ENCODE measurements around the gene RBBP7.

RBBP7 gene

DNA sequence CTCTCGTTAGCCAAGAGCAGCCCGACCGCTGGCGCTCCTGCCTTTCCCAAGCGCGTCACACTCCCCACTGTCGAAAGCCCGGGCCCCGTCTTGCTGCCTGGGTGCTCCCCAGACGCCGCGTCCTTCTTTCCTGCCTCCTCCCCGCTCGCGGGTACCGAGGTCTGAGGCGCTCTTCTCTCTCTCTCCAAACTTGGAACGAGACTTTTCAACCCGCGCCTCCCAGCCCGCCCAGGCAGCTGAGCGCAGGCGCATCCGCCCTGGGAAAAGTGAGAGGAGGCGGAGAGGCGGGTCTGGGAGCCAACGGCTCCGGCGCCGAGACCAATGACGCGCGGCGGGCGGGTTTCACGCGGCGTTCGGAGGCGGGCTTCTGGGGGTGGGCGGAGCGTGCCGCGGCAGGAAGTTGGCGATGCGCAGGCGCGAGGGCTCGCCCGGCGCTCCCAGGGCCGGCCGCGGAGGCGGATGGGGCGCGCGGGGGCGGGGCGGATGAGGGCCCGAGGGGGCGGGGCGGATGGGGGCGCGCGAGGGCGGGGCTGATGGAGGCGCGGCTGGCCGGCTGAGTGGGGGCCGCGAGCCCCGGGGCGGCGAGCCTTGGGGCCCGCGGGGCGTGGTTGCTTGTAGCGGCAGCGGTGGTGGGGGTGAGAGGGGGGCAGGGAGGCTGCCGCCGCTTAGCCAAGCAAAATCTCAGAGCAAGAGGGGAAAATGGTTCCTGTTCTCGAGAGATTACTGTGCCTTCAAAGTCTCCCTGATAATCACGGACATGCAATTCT lies at the start of gene RBBP7:
Gene RBBP7, minus strand, starts transcription at position 268 of the 767 bp plus-strand sequence. CDS start 309 bp downstream, outside the sequence.
- peak; percentile 92 for DNase-seq

DNA sequence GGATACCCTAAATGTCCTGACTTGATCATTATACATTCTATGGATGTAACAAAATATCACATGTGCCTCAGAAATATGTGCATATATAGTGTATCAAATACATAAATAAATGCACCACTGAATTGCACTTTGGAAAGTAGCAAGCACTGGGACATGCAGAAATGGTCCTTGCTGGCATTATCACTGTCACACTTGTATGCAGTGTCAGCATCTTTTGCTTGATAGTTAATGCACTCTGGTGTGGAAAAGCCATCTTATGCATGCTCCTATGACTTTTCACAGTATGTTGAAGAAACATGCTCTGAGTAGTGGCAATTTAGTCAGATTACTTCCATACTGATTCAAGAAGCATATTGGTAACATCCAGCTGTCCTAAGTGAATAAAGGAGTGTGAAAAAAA lies 48.8 kb upstream of the RBBP7 start:
- no peak for DNase-seq

DNA sequence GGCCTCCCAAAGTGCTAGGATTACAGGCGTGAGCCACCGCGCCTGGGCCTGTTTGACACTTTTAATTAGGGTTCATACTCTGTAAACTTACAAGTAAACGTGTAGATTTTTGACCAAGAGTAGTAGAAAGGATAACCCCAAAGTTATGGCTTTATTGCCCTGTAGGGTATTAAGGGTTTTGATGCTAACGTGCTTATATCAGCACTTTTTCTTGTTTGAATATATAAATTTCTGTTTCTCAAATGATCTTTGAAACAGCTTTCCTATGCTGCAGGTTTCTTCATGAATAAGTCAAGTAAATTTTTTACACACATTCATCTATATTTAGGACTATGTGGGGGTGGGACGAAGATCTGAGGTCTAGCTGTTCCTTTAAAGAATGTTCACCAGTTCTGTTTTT lies 47.0 kb upstream of the RBBP7 start:
- no peak for DNase-seq

DNA sequence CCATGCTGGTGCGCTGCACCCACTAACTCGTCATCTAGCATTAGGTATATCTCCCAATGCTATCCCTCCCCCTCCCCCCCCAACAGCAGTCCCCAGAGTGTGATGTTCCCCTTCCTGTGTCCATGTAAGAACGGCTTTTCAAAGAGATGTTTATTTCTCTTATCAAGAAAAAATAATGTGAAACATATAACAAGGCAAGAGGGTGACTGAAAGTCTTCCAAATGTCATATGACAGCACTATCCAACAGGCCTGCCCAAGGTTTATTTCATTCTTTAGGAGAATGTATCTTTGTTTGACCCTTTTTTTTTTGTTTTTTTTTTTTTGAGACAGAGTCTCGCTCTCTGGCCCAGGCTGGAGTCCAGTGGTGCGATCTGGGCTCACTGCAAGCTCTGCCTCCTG lies 46.4 kb upstream of the RBBP7 start:
- no peak for DNase-seq

DNA sequence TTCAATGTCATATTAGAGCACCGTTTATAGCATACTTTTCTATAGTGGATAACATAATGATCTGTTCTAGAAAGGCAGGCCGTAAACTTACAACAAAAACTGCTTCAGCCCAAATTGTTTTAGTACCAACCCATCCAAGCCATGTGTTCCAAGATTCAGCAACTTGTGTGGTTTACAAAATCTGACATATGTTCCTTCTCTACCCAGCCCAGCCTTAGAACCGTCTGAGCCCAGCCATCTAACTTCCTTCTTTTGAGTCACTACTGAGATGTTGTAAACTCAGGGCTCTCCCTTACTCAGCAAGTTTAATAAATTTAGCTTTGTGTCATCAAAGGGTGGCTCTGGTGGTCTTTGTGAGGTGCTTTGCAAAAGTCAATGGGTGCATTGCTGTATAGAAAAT lies 43.9 kb upstream of the RBBP7 start:
- no peak for DNase-seq

DNA sequence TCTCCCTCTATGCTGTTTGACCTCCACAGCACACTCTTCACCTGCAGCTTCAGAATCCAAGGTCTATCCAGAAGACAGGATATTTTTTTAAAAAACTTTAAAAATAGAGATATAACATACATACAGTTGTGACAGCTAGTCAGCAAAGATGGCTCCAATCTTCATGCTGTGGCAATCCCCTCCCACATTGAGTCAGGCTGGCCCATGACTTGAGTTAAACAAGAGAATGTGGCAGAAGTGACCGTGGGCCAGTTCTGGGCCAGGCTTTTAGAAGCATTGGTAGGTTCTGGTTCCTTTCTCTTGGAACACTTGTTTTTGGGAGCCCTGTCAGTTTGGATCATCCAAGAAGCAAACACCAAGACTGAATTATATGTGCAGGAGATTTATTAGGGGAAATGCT lies 40.2 kb upstream of the RBBP7 start:
- no peak for DNase-seq

DNA sequence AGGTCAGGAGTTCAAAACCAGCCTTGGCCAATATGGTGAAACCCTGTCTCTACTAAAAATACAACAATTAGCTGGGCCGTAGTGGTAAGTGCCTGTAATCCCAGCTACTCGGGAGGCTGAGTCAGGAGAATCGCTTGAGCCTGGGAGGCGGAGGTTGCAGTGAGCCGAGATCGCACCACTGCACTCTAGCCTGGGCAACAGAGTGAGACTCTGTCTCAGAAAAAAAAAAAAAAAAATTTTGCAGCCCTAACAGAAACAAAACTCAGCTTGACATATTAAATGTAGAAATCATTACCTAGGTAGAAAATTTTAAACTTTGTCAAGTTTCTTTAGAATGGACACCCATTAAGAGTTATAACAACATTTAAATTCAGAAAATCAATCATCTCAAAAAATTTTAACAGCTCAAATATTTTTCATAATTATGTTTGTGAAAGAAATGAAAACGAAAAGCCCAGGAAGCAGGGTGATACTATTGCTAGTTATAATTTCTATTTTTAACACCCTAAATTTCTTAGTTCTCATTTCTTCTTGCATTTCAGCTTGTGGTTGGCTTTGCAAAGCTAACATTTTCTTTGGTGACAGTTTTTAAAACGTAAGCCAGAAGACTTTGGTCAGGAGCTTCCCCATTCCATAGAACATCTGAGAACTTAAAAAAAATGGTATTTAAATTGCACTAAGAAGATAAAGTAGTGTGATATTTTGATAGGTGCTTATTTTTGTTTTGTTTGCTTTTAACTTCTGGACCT lies 33.3 kb upstream of the RBBP7 start:
- no peak for DNase-seq

DNA sequence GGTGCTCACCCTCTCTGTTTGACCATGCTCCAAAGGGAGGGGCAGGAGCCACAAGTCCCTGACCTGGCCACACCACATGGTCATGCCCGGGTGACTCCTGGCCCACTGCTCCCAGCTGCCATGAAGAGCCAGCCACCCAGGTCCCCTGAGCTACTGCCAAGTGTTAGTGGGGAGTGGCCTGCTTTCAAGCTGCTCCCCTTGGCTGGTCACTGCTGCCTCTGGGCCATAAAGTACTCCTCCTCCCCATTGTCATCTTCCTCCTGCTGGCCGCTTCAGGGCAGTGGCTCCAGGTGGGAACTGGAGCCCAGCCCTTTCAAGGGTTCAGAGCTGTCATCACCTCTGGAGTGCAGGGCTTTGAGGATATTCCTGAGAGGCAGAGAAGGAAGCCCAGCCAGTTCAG lies 27.3 kb upstream of the RBBP7 start:
- no peak for DNase-seq

DNA sequence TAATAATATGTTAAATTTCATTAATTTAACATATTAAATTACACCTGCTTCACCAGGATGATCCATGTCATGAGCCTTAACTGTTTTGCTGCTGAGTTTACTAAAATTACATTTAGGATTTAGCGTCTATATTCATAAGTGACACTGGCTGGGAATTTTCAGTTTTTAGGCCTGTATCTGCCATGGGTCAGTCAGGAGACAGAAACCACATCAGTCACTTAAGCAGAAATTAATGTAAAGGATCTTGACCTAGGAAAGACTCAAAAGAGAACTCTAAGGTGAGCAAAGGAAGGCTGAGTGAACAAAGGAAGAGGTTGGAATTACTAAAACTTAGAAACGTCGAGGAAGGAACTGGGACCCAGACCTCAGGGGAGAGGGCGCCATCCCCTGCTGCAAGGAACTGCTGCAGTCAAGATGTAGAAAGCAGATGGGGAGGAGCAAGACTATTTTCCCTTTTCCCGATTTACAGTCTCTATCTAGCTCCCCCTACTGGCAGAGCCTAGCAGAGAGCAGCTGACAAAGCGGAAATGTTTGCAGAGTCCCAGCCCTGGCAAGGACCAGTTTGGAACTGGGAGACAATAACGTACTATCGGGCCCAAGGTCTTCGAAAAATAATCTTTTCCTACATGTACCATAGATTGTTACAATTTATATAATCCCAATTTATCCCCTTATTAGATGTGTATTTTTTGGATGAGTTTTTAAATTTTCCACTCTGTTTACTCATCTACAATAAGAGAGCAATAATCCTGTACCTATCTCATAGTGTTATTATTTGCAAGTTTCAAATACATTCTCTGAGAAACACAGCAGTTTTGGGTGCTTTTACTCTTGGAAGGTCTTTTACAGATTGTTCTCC lies 22.6 kb upstream of the RBBP7 start:
- peak; percentile 69 for DNase-seq

DNA sequence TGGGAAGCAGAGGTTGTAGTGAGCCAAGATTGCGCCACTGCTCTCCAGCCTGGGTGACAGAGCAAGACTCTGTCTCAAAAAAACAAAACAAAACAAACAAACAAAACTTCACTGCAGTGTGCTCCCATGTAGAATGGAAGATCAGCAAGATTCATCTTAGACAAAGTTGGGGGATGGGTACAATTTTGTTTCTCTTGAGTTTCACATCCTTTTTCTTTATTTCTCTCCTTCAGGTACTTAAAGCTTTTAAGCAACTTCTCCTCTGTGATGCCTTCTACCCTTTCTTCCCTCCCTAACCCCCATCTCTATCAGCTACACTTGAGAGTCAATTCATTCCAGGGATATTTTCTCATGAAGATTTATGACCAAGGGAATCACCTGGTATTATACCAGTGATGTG lies 15.5 kb upstream of the RBBP7 start:
- DNase-seq = no peak

DNA sequence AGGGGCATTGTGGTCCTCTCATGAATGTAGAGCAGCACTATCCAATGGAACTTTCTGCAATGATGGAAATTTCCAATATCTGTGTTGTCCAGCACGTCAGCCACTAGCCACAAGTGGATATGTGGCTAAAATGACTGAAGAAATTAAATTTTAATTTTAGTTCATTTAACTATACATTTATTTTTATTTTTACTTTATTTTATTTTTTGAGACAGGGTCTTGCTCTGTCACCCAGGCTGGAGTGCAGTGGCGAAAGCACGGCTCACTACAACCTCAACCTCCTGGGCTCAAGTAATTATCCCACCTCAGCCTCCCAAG lies 13.3 kb upstream of the RBBP7 start:
- no peak for DNase-seq

DNA sequence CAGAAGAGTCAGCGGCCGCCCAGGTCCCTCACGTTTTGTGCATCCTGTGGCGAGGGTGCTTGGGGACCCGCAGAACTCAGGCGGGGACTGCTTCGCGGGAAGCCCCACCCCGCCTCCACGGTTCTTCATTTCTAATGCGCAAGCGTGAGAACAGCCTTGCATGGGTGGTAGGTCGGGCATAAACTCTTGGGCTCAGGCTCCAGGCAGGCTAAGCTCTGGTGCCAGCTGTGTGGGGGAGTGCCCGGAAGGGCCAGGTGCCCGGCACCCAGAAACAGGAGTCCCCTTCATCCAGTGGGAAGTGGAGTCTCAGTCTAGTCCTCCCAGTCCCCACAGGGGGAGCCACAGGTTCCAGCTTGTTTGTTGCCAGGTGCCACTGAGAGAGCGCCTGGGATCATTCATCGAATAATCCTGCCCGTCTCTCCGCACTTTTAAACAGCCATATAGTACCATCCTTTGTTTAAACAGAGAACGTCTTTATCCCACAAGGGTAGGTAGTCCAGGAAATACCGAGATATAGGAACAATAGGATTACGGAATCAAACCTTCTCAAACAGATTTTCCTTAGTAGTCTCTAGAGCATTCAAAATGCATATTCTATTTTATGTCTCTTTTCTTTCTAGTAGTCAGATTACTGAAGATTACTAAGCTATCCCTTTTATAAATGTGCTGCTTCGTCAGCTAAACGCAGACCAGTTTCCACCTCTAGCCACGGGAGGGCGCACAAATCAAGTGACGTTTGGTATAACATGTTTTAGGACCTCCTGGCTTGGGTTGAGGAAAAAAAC lies 12.7 kb upstream of the RBBP7 start:
- peak; percentile 71 for DNase-seq

DNA sequence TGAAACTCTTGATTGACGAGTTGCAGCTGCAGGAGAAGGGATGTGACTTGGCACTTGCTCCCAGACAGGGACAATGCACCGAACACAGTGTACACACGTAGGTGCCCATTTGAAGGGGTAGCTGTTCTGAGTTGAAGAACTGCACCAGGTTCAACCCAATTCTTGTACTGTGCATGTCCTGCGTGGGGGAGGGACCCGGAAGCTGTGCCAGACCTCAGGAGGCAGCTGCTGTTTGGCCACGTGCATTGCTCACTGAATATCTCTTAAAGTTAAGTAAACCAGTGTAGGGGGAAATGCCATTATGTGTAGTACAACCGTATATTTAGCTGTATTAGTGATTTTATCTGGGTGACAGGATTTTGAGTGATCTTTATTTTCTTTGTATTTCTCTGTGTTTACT lies 12.0 kb upstream of the RBBP7 start:
- DNase-seq = peak; percentile 7

DNA sequence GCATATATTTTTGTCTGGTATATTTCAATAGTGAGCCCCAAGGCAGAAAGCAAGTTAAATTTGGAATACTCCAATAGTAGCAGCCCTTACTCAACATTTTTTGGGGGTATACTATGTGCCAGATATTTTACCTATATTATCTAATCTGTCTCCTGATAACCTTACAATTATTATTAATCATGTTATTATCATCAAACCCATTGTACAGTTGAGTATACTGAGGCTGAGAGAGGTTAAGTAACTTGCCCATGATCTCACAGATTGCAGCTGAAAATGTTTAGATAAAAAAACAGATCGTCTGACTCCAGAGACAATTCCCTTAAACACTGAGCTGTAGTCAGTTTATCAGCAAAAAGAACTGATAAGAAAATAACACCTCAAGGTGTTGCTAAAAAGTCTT lies 6.5 kb upstream of the RBBP7 start:
- no peak for DNase-seq

DNA sequence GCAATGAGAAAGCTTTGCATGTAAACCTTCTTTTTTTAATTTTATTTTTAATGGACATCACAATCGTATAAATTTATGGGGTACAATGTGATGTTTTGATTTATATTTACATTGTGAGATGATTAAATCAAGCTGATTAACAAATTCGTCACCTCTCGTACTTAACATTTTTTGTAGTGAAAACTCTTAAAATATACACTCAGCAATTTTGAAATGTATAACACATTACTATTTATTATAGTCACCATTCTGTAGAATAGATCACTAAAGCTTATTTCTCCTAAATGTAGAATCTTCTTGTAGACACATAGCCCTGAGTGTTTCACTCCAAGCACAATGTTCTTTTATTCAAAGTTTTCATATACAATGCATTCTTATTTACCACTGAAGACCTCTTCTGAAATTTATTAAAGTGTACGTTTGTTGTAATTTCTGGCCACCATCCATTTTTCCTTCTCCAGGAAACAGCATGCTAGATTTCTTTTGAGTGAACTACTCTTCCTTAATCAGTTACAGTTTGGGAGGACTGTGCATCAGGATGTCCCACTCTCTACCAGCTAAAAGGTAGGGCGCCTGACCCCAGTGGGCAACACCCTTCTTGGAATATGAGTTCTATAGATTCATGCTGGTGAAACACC lies 4.4 kb upstream of the RBBP7 start:
- no peak for DNase-seq

DNA sequence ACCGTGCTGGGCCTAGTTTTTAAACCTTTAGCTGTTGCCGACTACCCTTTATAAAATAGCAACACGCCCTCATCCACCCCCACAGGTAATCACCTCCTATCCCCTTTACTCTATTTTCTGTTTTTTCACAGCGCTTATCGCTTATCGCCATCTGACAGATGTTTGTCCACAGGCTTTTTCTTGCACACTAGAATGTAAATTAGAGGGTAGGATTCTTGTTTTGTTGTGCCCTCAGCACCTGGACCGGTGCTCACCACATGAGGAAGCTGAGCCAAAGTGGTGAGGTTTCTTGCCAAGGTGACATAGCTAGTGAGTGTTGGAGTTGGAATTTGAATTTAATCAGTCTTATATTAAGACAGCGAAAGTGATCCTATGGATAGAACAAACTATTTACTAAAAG lies 2.9 kb upstream of the RBBP7 start:
- DNase-seq = no peak

DNA sequence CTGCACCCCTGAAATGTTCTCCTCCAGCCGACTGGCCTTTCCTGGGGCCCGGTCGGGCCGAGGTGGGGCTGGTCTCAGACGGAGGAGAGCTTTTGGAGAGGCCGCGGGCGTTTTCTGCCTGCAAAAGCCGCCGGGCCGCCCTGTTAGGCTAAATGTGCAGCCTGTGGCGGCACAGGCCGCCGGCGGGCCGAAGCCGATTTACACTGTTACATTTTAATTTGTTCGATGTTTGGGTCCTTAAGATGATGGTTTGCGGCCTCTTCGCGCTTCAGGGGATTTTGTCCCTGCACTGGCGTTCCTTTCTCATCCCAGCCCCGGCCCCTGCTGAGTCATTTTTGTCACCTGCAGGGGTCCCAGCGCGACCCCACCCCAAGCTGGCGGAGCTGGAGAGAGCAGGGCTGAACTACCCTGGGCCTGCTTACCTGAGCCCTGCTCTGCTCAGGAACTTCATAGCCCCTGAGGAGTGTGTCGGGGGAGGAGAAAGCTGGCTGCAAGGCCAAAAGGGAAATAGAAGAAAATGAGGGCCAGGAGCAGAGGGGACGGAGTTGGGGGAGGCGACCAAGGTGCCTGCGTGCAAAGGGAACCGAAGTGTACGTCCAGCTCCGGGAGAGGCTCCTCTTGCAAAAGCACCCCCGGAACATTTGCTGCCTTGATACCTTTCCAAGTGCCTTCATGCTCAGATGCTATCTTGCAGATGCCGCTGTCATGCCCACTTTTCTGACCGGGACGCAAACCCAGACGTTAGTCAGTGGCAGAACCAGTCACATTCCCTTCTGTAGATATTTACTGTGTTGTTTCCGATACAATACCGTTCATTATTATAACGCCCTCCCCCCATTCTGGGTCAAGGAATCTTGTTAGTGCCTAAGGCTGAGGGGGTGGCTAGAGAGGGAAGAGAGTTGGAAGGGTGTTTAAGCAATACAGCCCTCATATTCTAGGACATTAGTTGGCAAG lies 977 bp upstream of the RBBP7 start:
- DNase-seq = no peak

DNA sequence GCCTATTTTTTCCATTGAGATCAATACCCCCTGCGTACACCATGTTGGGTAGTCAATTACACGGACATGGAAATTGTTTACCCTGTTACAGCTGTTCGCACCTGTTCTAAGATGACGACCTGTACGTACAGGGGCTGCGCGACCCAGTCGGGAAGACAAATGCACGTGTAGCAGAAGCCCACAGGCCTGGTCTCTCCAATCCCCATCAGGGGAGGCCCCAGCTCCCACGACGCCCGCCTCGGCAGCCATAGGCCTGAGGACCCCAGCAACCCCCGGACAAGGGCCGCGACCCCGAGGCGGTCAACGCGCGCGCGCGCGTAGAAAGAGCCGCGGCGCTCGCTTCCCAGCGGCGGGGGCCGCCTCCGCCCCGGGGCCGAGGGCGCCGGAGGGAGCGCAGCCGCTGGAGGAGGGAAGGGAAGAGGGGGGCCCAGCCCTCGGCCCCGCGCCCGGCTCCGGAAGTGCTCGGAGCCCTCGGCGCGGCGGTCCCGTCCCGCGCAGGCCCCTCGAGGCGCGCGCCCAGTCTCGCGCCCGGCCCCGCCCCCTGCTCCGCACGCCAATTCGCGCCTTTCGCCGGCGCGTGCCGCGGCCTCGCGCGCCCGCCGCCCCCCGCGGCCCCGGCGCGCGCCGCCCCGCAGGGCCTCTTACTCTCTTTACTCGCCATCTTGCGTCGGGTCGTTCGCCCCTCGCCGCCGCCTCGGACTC lies 618 bp downstream of the RBBP7 start:
- peak; percentile 19 for DNase-seq

DNA sequence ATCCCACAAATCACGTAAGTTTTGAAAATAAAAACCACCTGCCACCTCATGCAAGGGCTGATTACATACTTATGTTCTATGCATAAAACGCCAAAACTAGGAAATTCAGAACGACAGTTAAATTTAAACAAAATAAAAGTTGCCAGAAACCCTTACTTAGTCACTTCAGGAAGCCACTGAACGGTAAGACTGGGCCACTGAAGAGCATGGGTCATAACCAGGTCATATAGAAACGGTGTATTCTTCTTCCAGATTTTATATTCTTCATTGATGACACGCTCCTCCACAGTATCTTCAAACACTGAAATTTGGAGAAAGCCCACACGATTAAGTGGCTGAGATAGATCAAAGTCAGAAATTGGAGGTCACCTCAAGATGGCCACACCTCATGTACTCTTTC lies 1.2 kb downstream of the RBBP7 start:
- no peak for DNase-seq

DNA sequence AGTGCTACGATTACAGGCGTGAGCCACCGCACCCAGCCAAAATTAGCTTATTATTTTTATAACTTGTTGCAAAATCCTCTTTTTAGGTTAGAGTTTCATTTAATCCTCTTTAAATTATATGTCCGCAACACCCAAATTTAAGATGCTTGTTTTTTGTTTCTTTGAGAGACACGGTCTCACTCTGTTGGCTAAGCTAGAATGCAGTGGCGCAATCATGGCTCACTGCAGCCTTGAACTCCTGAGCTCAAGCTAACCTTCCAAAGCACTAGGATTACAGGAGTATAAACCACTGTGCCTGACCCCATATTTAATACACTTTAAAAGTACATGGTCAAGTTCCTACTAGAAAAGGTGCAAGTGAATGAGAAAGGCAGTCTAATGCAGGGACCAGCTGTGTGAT lies 2.2 kb downstream of the RBBP7 start:
- no peak for DNase-seq

DNA sequence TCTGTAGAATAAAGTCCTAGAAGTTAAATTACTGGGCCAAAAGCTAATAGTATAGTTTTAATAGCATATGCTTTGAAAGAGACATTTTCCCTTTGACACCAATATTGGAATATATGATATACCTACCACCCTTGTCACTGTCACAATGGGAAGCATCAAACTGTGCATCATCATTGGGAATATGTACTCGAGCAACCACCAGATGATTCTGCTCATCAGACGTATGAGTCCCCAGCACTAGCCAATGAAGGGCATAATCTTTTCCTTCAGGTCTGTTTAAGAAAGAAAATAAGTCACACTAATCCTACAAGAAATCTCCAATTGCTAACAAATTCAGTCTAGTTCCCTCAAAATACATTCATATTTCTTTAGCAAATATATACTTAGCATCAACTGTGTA lies 7.3 kb downstream of the RBBP7 start:
- DNase-seq = no peak
